Measurements from ENCODE around the gene ZNF79. TPM values are rescaled to one million over a fixed set of nuclear protein-coding genes. Genes with fewer than 3 reads are reported as not detected.
A peak's percentile ranks its signal among the peaks of the same experiment; 100 is the strongest.

The ZNF79 gene
- polyA plus RNA-seq, 1 donor = 5.7 TPM

DNA sequence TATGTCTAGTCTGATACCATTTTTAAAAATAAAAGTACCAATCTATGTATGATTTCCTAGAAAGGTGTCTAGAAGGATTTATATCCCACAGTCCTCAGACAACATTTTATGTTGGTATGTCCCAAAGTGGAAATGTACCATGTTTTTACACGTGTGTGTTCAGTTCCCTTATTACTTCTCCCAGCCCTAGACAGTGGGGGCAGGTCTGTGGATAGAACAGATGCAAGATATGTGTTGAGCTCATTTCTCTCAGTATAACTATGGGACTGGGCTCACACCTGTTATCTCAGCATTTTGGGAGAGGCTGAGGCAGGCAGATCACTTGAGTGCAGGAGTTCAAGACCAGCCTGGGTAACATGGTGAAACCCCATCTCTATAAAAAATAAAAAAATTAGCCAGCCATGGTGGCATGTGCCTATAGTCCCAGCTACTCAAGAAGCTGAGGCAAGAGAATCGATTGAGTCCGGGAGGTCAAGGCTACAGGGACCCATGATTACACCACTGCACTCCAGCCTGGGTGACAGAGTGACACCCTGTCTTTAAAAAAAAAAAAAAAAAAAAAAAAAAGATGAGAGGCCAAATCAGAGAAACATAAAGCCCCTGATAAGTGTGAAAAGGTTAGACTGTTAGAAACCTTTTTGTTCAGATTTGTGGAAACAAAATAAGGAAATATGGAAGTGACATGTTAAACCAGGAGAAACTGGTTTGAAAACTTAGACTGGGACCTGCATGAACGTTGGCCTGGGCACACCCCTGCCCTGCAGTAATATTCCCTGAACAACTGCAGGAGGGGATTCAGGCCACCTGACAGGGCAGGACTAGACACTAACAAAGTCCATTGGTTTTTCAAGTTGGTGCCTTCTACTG, 34.6 kb upstream of the ZNF79 start:
- peak overlapping the region; percentile 93 for H3K27ac ChIP-seq (ENCODE audit: low read length)
- H3K36me3 ChIP-seq (ENCODE audit: control insufficient read depth, insufficient read depth, low read length) = no peaks in the 10 kb centered on the region
- peak; percentile 70 to 84 for DNase-seq
- H3K27me3 ChIP-seq (ENCODE audit: control insufficient read depth, insufficient read depth, low read length) = no peaks in the 10 kb centered on the region
- H3K4me1 ChIP-seq (ENCODE audit: control insufficient read depth, insufficient read depth, low read length) = peaks cover 60% of the 10 kb centered on the region
- H3K4me3 ChIP-seq (ENCODE audit: low read length) = no peak overlapping the region
- no peaks in the 10 kb centered on the region for H3K9me3 ChIP-seq (ENCODE audit: control insufficient read depth, low read depth, low read length)
- no CpG with 5 or more reads among the region's 4 CpGs for WGBS (ENCODE audit: insufficient coverage, low lambda C conversion rate)

DNA sequence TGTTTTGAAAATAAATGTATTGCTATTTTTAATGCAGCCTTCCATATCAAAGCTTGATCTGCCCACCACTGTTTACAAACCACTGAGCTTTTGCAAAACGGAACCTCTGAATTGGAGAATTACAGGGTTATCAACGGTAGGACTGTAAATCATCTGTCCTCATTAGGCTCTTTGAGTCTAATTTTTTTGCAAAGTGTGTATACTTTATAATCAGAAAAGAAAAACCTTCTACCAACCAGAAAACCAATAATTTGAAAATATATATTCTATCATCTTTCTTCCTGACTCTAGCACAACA, 34.0 kb upstream of the ZNF79 start:
- peaks cover 66% of the 10 kb centered on the region for H3K4me1 ChIP-seq (ENCODE audit: control insufficient read depth, insufficient read depth, low read length)
- no peak for DNase-seq
- no peaks in the 10 kb centered on the region for H3K27me3 ChIP-seq (ENCODE audit: control insufficient read depth, insufficient read depth, low read length)
- H3K4me3 ChIP-seq (ENCODE audit: low read length) = no peak overlapping the region
- H3K27ac ChIP-seq (ENCODE audit: low read length) = peak overlapping the region; percentile 93
- WGBS (ENCODE audit: insufficient coverage, low lambda C conversion rate) = no CpG with 5 or more reads among the region's 2 CpGs
- H3K36me3 ChIP-seq (ENCODE audit: control insufficient read depth, insufficient read depth, low read length) = no peaks in the 10 kb centered on the region
- no peaks in the 10 kb centered on the region for H3K9me3 ChIP-seq (ENCODE audit: control insufficient read depth, low read depth, low read length)

- no peak overlapping the region for H3K4me3 ChIP-seq (ENCODE audit: low read length)
- H3K9me3 ChIP-seq (ENCODE audit: control insufficient read depth, low read depth, low read length) = no peaks in the 10 kb centered on the region
- no peaks in the 10 kb centered on the region for H3K27me3 ChIP-seq (ENCODE audit: control insufficient read depth, insufficient read depth, low read length)
- no peaks in the 10 kb centered on the region for H3K36me3 ChIP-seq (ENCODE audit: control insufficient read depth, insufficient read depth, low read length)
- DNase-seq = peak; percentile 88 to 93
- H3K4me1 ChIP-seq (ENCODE audit: control insufficient read depth, insufficient read depth, low read length) = peaks cover 69% of the 10 kb centered on the region
- peak overlapping the region; percentile 93 for H3K27ac ChIP-seq (ENCODE audit: low read length)
- no CpG with 5 or more reads among the region's 5 CpGs for WGBS (ENCODE audit: insufficient coverage, low lambda C conversion rate)
Observed at GRCh38 chr9:127390563-127390962, 33.6 kb upstream of the ZNF79 start.

GRCh38 chr9:127392166-127392565, 32.0 kb upstream of the ZNF79 start:
- Histone ChIP-seq H3K27ac (ENCODE audit: low read length) (peak overlapping the region; percentile 66), H3K9me3 (ENCODE audit: control insufficient read depth, low read depth, low read length) (no peaks in the 10 kb centered on the region), H3K36me3 (ENCODE audit: control insufficient read depth, insufficient read depth, low read length) (no peaks in the 10 kb centered on the region), H3K27me3 (ENCODE audit: control insufficient read depth, insufficient read depth, low read length) (no peaks in the 10 kb centered on the region), H3K4me3 (ENCODE audit: low read length) (no peak overlapping the region), H3K4me1 (ENCODE audit: control insufficient read depth, insufficient read depth, low read length) (peaks cover 71% of the 10 kb centered on the region)
- no peak for DNase-seq
- 100% methylated on average over 1 of the region's 5 CpGs for WGBS (ENCODE audit: insufficient coverage, low lambda C conversion rate)

DNA sequence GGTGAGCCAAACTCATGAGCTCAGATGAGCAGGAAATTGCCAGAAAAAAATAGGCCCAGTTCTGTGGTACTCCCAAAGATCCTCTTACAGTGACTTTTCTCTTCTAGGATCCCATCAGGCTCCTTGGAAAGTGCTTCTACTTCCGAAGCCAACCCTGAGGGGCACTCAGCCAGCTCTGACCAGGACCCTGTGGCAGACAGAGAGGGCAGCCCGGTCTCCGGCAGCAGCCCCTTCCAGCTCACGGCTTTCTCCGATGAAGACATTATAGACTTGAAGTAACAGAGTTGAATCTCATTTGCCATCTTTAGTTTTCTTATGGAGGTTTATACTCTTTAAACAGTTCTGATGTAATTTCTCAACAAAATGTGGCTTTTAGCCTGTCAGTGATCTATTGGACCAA, 31.2 kb upstream of the ZNF79 start:
- DNase-seq = no peak
- Histone ChIP-seq H3K27me3 (ENCODE audit: control insufficient read depth, insufficient read depth, low read length) (no peaks in the 10 kb centered on the region), H3K4me3 (ENCODE audit: low read length) (no peak overlapping the region), H3K36me3 (ENCODE audit: control insufficient read depth, insufficient read depth, low read length) (no peaks in the 10 kb centered on the region), H3K4me1 (ENCODE audit: control insufficient read depth, insufficient read depth, low read length) (peaks cover 66% of the 10 kb centered on the region), H3K27ac (ENCODE audit: low read length) (peak overlapping the region; percentile 66), H3K9me3 (ENCODE audit: control insufficient read depth, low read depth, low read length) (no peaks in the 10 kb centered on the region)
- no CpG with 5 or more reads among the region's 5 CpGs for WGBS (ENCODE audit: insufficient coverage, low lambda C conversion rate)

DNA sequence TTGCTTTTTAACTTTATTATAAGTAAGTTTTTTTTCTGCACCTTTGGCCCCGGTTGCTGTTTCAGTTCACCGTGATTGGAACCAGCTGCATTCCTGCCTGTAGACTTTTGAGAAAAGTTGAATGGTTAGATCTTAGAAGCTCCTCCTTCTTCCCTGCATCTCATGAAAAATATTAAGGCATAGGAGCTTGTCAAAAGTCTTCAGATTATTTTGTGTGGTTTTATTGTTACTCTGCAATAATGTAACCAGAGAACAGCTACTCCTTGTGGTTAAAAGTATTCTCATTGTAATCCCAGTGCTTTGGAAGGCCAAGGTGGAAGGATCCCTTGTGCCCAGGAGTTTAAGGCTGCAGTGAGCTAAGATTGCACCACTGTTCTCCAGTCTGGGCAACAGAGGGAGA, 30.5 kb upstream of the ZNF79 start:
- Histone ChIP-seq H3K27ac (ENCODE audit: low read length) (peak overlapping the region; percentile 66), H3K36me3 (ENCODE audit: control insufficient read depth, insufficient read depth, low read length) (no peaks in the 10 kb centered on the region), H3K27me3 (ENCODE audit: control insufficient read depth, insufficient read depth, low read length) (no peaks in the 10 kb centered on the region), H3K9me3 (ENCODE audit: control insufficient read depth, low read depth, low read length) (no peaks in the 10 kb centered on the region), H3K4me3 (ENCODE audit: low read length) (no peak overlapping the region), H3K4me1 (ENCODE audit: control insufficient read depth, insufficient read depth, low read length) (peaks cover 67% of the 10 kb centered on the region)
- peak in 1 of 2 donors; percentile 57 for DNase-seq
- no CpG with 5 or more reads among the region's 2 CpGs for WGBS (ENCODE audit: insufficient coverage, low lambda C conversion rate)

DNA sequence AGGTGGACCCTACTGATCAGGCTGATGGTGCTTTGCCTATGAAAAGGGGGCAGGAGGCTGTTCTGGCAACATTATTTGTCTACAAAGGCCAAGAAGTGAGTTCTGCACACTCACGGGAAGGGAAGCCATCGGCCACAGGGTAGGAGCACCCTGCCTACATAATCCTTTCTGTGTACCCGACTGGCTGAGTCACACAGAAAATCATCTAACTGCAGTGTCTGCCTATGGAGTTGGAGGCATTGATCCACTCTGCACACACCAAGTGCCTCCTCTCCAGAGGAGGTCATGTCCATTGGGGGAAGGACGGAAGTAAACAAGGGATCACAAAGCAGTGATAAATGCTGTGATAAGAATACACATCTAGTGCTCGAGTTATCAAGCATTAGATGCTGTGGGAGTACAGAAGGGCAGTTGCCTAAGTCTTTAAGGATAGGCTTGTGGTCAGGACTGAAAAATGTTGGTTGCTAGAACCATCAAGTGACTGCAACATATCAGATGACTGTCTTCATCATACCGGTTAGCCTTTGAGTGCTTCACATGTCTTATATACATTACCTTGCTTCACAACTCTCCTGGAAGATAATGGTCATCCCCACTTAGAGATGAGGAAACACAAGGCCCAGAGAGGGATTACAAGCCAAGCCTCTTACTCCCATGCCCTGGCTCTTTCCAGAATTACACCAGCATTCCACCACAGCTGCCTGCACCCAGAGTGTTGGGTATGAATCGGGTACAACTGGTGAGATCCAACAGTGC, 28.5 kb upstream of the ZNF79 start:
- H3K9me3 ChIP-seq (ENCODE audit: control insufficient read depth, low read depth, low read length) = no peaks in the 10 kb centered on the region
- no peaks in the 10 kb centered on the region for H3K27me3 ChIP-seq (ENCODE audit: control insufficient read depth, insufficient read depth, low read length)
- WGBS (ENCODE audit: insufficient coverage, low lambda C conversion rate) = no CpG with 5 or more reads among the region's 7 CpGs
- H3K4me3 ChIP-seq (ENCODE audit: low read length) = peak overlapping the region; percentile 71
- H3K4me1 ChIP-seq (ENCODE audit: control insufficient read depth, insufficient read depth, low read length) = peaks cover 56% of the 10 kb centered on the region
- DNase-seq = peak; percentile 55 to 75
- peaks cover 10% of the 10 kb centered on the region for H3K36me3 ChIP-seq (ENCODE audit: control insufficient read depth, insufficient read depth, low read length)
- peak overlapping the region; percentile 95 for H3K27ac ChIP-seq (ENCODE audit: low read length)

GRCh38 chr9:127396253-127396807, 27.9 kb upstream of the ZNF79 start:
- no peak for DNase-seq
- Histone ChIP-seq H3K27ac (ENCODE audit: low read length) (peak overlapping the region; percentile 95), H3K36me3 (ENCODE audit: control insufficient read depth, insufficient read depth, low read length) (peaks cover 15% of the 10 kb centered on the region), H3K27me3 (ENCODE audit: control insufficient read depth, insufficient read depth, low read length) (no peaks in the 10 kb centered on the region), H3K4me3 (ENCODE audit: low read length) (peak overlapping the region; percentile 71), H3K4me1 (ENCODE audit: control insufficient read depth, insufficient read depth, low read length) (peaks cover 52% of the 10 kb centered on the region), H3K9me3 (ENCODE audit: control insufficient read depth, low read depth, low read length) (no peaks in the 10 kb centered on the region)
- no CpG with 5 or more reads among the region's 27 CpGs for WGBS (ENCODE audit: insufficient coverage, low lambda C conversion rate)

GRCh38 chr9:127396808-127397645, 27.2 kb upstream of the ZNF79 start, which contains the start of gene SLC2A8:
Gene SLC2A8, plus strand, starts transcription at chr9:127397169. Its CDS starts 62 bp downstream, at chr9:127397231.
- H3K4me1 ChIP-seq (ENCODE audit: control insufficient read depth, insufficient read depth, low read length) = peaks cover 47% of the 10 kb centered on the region
- no CpG with 5 or more reads among the region's 87 CpGs for WGBS (ENCODE audit: insufficient coverage, low lambda C conversion rate)
- DNase-seq = peak; percentile 100
- peak within 1 kb of the TSS; percentile 95 for H3K27ac ChIP-seq (ENCODE audit: low read length)
- H3K27me3 ChIP-seq (ENCODE audit: control insufficient read depth, insufficient read depth, low read length) = no peaks in the 10 kb centered on the region
- H3K4me3 ChIP-seq (ENCODE audit: low read length) = peak within 1 kb of the TSS; percentile 85
- no peaks in the 10 kb centered on the region for H3K9me3 ChIP-seq (ENCODE audit: control insufficient read depth, low read depth, low read length)
- H3K36me3 ChIP-seq (ENCODE audit: control insufficient read depth, insufficient read depth, low read length) = peaks cover 22% of the 10 kb centered on the region

Data from large intestine (tissue), 3 donors.